C4-2B (cell line): ENCODE data around the gene ENG.

ENCODE experiments used
- CTCF ChIP-seq: fragments of 450-650 bp; conservative IDR thresholded peaks from 2 replicates; pipeline ENCODE4 v1.5.1; 2017; ENCODE audit warnings: mild to moderate bottlenecking
- ZFX ChIP-seq: fragments of 450-650 bp; IDR thresholded peaks from 2 replicates; pipeline ENCODE4 v1.6.1; 2017

GRCh38 chr9:127855522-127855921 is 1.1 kb upstream of the ENG start:
- TF ChIP-seq CTCF (no peak), ZFX (no peak)
